Posterior vena cava (tissue), 2 donors: ENCODE results near the gene PHF21B. TPM values are rescaled to one million over a fixed set of nuclear protein-coding genes. Genes with fewer than 3 reads are reported as not detected.
"Not testable (repeated sequence)": the region's sequence is repeated elsewhere in the genome, so short reads cannot be mapped to it uniquely, and the experiment has no call there.

Experiments
- DNase-seq: peaks from one replicate; pipeline ENCODE4 v3.0.0-alpha.2; 2020; ENCODE audit warnings: low spot score
- intact Hi-C, 2 donors: fragments of 100-400 bp; cut with DNase I; formaldehyde crosslinking; loops; one replicate each; pipeline versions ENCODE4 v1.14.1 to v1.14.2; 2022 to 2023
- total RNA-seq, 2 donors: library from RNA; stranded (reverse); fragmentation: NEBNext Ultra II Directional; extraction: Animal tissue kit (Norgen Biotek cat#: 25700); gene quantifications; one replicate each; pipeline ENCODE4 v1.2.1, GENCODE V29; 2021
- donor health status: DM: yes; HTN: yes; CAD: no.
- donor health status: DM: yes; HTN: yes; CAD: no.

PHF21B gene
- total RNA-seq, 2 donors from 2014 or later: 0.32 to 0.38 TPM

DNA sequence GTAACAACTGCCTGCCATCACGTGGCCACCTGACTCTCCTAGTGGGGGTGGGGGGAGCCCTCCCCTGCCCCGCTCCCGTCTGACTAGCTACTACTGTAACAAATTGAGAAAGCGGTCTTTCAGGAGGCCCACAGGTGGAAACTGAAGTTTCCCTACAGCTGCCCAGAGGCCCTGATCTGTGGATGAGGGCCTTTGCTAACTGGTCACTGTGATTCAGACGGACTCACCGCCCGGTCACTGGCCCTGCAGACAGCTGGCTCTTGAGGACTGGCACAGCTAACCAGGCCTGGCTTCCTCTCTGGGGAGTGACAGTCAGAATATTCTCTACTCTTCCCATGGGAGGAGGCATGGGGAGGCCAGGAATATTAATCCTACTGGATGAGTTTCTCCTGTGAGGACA lies 140.6 kb downstream of the PHF21B start:
- DNase-seq: no peak
- intact Hi-C loops: no loop called here

DNA sequence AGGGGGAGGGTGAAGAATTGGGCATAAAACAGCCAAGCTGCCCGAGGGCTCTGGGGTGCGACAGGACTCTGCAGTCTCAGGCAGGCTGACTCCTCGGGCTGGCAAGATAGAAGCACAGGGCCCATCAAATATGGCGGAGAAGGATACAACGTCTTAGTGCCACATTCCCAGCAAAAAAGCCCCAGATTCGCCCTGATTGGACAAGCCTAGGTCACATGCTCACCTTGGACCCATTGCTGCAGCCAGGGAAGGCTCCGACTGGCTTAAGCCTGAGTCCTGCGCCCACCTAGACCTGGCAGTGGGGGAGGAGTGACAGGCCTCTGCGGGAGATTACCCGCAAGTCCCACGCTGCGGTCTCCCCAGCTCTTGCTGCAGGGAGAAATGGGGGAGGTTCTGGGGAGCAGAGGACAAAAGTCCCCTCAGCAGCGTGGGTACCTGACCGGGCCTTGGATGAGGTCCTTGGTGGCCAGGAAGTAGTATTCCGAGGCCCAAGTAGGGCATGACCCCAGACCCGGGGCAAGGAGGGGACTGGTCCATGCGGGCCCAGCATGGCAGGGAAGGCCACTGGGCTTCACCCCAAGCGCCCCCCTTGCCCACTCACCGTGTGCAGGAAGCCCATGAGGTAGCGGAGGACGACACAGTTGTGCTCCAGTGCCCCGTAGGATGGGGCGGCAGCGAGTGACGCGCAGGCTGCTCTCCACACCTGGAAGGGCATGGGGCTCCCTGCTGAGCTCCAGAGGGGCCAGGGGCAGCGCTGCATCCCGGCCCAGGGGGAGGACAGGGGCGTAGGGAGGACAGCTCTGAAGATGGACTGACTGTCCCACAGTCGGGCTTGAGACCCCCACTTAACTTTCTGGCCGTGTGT lies 144.4 kb downstream of the PHF21B start:
- intact Hi-C loops: no loop called here
- DNase-seq: no peak

DNA sequence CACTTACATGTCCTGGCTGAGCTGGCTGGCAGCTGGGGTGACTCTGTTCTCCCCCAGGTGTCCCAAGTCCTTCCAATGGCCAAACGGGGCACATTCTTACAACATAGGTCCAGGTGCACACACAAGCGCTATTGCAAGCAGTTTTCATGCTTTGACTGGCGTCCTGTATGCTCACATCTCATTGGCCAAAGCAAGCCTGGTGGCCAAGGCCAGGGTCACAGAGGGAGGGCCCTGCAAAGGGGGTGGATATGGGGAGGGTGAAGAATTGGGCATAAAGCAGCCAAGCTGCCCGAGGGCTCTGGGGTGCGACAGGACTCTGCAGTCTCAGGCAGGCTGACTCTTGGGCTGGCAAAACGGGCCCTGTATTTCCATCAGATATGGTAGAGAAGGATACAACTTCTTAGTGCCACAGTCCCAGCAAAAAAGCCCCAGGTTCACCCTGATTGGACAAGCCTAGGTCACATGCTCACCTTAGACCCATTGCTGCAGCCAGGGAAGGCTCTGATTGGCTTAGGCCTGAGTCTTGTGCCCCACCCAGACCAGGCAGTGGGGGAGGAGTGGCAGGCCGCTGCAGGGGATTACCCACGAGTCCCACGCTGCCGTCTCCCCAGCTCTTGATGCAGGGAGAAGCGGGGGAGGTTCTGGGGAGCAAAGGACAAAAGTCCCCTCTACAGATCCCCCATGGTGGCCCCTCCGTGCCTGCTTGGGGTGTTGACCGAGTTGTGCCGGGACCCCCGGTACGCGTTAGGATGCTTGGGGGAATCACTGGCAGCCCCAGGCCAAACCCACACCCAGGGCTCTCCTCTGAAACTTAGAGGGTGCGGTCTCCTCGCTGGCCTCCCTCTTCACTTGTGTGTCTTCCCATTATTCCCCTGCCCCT lies 146.6 kb downstream of the PHF21B start:
- intact Hi-C loops: no loop called here
- no peak for DNase-seq

DNA sequence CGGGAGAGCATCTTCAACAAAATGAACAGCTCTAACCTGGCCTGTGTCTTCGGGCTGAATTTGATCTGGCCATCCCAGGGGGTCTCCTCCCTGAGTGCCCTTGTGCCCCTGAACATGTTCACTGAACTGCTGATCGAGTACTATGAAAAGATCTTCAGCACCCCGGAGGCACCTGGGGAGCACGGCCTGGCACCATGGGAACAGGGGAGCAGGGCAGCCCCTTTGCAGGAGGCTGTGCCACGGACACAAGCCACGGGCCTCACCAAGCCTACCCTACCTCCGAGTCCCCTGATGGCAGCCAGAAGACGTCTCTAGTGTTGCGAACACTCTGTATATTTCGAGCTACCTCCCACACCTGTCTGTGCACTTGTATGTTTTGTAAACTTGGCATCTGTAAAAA lies 147.5 kb downstream of the PHF21B start:
- intact Hi-C loops: no loop called here
- no peak for DNase-seq

DNA sequence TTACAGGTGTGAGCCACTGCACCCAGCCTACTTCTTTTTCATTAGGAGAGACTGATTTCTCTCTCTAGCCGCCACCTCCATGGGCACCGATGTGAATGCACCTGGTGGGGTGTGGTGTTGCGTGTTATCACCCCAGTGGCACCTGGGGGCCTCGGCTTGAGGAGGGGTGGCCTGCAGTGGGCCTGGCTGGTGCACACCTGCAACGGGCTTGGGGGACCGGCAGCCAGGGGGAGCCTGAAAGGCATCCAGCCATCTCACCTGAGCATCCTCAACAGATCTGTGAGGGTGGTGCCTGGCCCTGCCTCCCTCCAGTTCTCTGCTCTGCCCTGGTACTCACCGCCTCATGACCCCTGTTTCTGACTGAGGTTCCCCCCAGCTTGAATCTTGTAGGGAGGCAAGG lies 148.6 kb downstream of the PHF21B start:
- no peak for DNase-seq
- intact Hi-C loops: no loop called here

DNA sequence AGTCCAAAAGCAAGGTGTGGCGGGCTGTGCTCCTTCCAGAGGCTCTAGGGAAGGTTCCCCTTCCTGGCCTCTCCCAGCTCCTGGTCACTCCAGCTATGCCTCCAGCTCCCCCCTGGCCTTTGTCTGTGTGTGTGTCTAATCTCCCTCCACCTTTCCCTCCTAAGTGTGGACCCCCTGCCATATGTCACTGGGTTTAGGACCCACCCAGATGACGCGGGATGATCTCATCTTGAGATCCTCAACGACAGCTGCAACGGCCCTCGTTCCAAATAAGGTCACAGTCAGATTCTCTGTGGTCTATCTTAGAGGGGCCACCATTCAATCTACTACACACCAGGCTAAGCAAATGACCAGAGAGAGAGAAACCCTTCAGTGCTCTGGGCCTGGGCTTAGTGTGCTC lies 149.5 kb downstream of the PHF21B start:
- intact Hi-C loops: no loop called here

DNA sequence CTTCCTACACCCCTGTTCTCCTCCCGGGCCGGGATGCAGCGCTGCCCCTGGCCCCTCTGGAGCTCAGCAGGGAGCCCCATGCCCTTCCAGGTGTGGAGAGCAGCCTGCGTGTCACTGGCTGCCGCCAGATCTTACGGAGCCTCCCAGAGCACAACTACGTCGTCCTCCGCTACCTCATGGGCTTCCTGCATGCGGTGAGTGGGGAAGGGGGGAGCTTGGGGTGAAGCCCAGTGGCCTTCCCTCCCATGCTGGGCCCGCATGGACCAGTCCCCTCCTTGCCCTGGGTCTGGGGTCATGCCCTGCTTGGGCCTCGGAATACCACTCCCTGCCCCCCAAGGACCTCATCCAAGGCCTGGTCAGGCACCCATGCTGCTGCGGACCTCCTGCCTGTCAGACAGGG lies 150.2 kb downstream of the PHF21B start:
- intact Hi-C loops: no loop called here
- no peak for DNase-seq

More for the DNA sequence above, 149.5 kb downstream of the PHF21B start:
- no peak for DNase-seq

DNA sequence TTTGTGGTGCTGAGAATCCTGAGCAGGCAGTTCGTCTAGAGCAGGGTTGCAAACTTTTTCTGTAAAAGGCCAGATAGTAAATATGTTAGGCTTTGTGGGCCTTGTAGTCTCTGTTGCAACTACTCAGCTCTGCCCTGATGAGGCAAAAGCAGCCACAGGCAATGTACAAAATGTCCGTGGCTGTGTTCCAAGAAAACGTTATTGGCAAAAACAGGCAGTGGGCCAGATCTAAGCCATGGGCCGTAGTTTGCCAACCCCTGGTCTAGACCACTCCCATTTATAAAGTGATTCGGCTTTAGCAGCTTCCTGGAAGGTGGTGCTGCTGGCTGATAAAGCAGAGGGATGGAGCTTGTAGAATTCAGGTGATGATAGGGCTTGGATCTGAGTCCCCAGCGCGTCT lies 151.0 kb downstream of the PHF21B start:
- intact Hi-C loops: not testable (repeated sequence)
- peak; percentile 12 for DNase-seq

DNA sequence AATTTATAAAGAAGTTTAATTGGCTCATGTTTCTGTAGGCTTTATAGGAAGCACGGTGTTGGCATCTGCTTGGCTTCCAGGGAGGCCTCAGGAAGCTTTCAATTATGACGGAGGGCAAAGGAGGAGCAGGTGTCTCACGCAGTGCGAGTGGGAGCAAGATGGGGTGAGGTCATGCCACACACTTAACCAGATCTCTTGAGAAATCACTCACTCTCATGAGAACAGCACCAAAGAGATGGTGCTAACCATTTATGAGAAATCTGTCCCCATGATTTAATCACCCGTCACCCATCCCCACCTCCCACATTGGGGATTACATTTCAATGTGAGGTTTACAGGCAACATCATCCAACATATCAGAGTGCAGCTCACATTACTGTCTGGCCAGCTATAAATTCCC lies 153.9 kb downstream of the PHF21B start:
- intact Hi-C loops: no loop called here
- DNase-seq: peak; percentile 16

DNA sequence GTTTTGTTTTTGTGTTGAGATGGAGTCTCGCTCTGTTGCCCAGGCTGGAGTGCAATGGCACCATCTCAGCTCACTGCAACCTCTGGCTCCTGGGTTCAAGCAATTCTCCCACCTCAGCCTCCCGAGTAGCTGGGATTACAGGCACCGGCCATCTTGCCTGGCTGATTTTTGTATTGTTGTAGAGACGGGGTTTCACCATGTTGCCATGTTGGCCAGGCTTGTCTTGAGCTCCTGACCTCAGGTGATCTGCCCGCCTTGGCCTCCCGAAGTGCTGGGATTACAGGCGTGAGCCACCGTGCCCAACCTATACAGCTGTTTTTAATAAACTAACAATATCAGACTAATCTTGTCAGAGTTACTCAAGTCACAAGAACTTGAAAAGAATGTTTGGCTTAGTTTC lies 155.2 kb downstream of the PHF21B start:
- DNase-seq: peak; percentile 53
- intact Hi-C loops: not testable (repeated sequence)

DNA sequence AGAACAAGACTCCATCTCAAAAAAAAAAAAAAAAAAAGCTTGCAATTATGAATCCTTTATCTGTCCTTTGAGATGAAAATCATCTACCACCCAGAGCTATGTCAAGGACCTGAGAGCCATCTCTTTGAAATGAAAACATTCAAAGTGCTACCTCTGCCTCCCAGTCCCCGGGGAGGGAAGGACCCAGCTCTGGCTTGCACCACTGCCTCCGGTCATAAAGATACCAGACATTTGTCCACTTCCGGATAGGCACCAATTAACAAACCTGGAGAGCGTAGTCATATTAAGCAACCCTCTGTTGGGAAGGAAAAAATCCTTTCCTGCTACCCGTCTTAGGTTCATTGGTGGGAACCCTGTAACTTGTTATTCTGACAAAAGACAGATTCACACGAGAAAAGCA lies 158.9 kb downstream of the PHF21B start:
- intact Hi-C loops: no loop called here
- DNase-seq: peak; percentile 31

DNA sequence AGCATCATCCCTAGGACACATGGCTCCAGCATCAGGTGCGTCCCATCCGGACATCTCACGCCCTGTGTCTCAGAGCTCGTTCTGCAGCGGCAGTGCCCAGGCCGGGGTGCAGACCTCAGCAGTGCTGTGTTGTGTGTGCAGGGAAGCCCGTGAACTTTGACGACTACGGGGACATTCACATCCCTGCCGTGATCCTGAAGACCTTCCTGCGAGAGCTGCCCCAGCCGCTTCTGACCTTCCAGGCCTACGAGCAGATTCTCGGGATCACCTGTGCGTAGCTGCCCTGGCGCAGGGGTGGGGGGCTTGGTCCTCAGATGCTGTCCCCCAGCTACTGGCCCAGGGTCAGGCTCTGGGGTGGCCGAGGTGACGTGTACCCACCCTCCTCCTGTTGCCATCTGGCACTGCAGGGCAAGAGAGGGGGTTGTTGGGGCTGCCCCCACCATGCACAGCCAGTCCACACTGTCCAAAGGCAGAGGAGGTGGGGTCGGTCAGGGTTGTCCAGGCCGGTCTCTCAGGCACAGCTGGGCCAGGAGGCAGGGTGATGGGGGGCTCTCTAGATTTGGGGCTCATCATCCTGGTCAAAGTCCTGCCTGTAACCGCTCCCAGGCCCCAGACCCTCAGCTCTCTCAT lies 160.9 kb downstream of the PHF21B start:
- intact Hi-C loops: no loop called here
- peak; percentile 74 for DNase-seq

DNA sequence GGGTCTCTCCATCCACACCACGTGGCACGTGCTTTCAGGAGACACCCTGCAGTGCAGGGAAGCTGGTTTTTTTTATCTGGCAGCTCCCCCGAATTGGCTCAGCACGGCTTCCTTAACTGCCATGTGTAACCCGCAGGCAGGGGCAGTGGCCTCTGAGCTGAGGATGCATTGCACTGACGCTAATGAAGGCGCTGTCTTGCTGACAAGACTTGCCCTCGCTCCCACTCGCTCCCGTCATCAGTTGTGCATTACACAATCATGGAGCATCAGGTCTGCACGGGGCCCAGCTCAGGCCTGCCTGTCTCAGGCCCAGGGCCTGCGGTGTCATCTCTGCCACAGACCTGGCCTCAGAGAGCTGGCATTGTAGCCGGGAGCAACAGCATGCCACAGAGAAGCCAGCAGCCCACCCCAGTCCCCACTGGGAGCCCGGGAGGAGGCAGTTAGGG lies 161.5 kb downstream of the PHF21B start:
- intact Hi-C loops: no loop called here
- DNase-seq: peak; percentile 77

DNA sequence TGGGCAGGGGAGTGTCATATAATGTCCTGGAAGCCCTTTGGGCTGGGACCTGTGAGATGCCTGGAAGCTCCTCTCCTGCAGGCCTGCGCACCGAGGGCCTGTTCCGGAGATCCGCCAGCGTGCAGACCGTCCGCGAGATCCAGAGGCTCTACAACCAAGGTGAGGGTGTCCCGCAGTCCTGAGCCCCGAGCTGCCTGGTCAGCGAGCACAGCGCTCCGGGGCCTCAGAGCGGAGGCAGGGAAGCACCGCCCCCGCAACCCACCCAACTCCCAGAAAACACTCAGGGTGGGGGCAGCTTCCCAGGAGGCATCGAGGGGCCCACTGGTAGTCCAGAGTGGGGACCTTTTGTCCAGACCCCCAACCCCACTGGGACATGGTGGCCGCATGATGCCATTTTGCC lies 161.9 kb downstream of the PHF21B start:
- intact Hi-C loops: no loop called here
- DNase-seq: peak; percentile 63

DNA sequence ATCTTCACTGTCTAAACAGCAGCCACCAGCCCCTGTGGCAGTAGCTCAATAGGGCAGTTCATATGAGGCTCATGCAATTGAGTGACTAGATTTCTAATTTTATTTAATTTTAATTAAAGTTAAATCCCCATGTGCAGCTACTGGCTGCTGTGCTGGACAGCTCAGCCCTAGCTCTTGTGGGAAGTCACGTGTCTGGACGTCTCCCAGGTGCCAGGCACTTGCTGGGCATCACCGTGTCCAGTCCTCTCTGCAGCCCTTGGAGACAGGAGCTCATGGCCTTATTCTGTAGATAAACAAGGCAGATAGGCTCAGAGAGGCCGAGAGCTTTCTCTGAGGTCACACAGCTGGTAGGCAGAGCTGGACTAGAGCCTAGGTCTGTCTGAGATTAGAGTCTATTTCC lies 162.4 kb downstream of the PHF21B start:
- intact Hi-C loops: no loop called here
- peak; percentile 47 for DNase-seq

DNA sequence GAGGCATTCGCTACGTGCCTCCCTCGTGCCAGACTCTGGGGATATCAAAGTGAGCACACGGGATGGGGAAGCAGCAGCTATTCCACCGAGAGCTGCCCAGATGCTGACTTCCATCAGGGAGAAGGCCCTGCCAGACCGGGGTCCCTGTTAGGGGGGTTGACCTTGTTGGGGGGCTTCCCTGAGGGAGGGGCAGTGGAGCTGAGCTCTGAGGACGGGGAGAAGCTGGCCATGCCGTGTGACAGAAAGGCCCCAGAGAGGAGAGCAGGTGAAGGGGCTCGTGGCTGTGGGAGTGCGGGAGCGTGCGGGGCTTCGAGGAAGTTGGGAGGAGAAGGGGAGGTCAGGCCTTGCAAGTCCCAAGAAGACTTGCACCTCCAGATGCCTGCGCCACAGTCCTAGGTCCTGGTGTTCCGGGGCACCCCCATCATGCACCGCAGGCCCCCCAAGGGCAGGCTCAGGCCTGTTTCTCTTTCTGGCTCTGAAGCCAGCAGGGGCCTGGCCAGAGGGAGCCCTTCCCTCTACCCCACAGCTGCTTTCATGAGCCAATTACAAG lies 163.0 kb downstream of the PHF21B start:
- peak; percentile 78 for DNase-seq
- intact Hi-C loops: no loop called here

DNA sequence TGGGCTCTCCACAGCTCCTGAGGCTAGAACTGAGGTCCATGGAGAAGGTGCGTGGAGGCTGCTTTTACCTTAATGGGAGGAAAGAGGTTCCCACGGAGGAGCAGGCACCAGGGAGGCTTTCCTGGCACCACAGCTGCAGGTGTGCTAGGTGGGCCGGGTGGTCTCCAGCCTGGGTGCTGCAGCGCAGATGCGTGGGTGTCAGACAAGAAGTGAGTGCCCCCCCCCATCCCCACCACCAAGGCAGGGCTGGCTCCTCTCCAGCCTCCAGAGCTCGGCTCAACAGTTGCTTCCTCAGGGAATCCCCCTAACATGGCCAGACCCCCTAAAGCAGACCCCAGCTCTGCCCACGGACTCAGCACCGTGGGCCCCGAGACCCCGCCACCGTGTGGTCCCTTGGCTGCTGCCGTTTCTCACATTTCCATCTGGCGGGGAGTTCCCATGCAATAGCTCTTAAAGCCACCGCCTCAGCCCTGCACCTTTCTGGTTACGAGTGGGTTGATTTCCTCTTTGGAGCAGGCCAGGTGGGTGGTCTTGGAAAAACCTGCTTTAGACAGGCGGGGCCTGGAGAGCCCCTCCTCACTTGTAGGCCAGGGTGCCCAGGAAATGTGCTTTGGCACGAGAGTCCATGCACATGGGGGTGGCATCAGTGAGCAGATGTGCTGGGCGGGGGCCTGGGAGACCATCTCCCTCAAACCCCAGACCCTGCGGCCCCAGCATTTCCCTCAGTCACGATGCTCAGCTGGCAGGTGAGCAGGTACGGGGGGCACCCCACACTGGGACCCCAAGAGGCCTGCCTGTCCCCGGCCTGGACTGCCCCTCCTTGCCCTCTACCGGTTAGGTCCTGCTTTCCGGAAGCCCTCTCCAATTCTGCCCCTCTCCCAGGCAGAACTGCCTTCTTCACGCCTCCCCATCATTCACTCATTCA lies 163.7 kb downstream of the PHF21B start:
- intact Hi-C loops: no loop called here

DNA sequence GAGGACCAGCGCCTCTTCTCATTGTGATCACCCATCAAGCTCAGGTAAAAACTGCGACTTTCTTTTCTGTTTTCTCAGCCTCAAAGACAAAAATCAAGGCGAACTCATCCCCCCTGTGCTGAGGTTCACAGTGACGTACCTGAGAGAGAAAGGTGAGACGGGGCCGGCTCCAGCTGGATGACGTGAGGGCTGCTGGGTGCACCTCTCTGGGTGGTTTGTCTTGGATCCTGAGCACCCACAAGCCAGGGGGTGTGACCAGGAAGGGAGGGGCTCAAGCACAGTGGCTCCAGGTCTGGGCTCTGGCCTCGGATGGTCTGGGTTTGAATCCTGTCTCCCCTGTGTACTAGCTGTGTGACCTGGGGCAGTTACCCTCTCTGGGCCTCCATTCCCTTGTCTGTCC lies 164.6 kb downstream of the PHF21B start:
- peak; percentile 48 for DNase-seq
- intact Hi-C loops: no loop called here

More for the DNA sequence above, 163.7 kb downstream of the PHF21B start:
- peak; percentile 62 for DNase-seq

DNA sequence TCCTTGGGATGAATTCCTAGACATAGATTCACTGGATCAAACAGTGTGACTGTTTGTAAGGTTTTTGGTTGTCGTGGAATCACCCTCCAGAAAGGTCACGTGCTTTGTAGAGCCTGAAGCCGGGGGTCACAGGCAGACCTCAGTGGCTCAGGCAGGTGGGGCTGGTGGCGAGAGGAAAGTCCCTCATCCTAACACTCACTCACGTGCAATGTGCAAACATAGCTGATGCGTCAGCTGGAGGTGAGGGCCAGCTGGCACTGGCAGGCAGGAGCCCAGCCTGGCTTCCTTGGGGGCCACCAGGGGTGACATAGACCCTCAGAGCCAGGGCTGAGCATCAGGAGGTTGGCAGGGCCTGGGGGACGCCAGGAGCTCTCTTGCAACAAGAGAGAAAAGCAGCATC lies 167.4 kb downstream of the PHF21B start:
- DNase-seq: peak; percentile 37
- intact Hi-C loops: no loop called here
